SK-N-SH (cell line): ENCODE data around the gene PTPRF. TPM values are rescaled to one million over a fixed set of nuclear protein-coding genes. Genes with fewer than 3 reads are reported as not detected.

Experiments used
- CTCF ChIA-PET: fragments of 300-600, 350-600 bp; formaldehyde crosslinking; extraction: SDS; loops from one replicate; lab custom pipeline; 2021; lab: Yijun Ruan, JAX
- POLR2A ChIA-PET: fragments of 350-600 bp; sonication (Branson Sonifier 250); formaldehyde crosslinking; extraction: SDS; loops from one replicate; lab custom pipeline; 2020; ENCODE audit warnings: antibody characterized with exemption, inconsistent platforms; lab: Yijun Ruan, JAX
- DNase-seq: peaks from one replicate; pipeline ENCODE4 v3.0.0; 2012
- H2AFZ ChIP-seq: fragments of 200-600 bp; sonication (generic); 2 replicates; pipeline ENCODE4 v1.8.1; 2016; ENCODE audit warnings: antibody characterized with exemption, mild to moderate bottlenecking, low read depth
- H3F3A ChIP-seq: fragments of 200-600 bp; sonication (generic); replicated peaks from 2 replicates; pipeline ENCODE3; 2016; ENCODE audit warnings: antibody characterized with exemption, mild to moderate bottlenecking; ENCODE audit not compliant: insufficient read depth
- H3K27ac ChIP-seq, 2 experiments: fragments of 200-500 bp in 1 of 2; fragments of 200-600 bp in 1 of 2; sonication (Bioruptor generic) in 1 of 2; sonication (generic), shearing (Covaris generic) in 1 of 2; 2 replicates each; pipeline versions ENCODE4 v1.5.1 to v1.6.1; 2014 to 2016; ENCODE audit warnings: low read depth in 2 of 2, inconsistent platforms in 1 of 2, low read length in 1 of 2, mild to moderate bottlenecking in 1 of 2, mixed read lengths in 1 of 2
- H3K27me3 ChIP-seq: fragments of 200-600 bp; sonication (generic), shearing (Covaris generic); 2 replicates; pipeline ENCODE4 v1.6.1; 2016; ENCODE audit warnings: mixed run types; ENCODE audit not compliant: insufficient read depth
- H3K36me3 ChIP-seq, 2 experiments: fragments of 200-500 bp in 1 of 2; fragments of 200-600 bp in 1 of 2; sonication (Bioruptor generic) in 1 of 2; sonication (generic) in 1 of 2; replicated peaks in 1 of 2; 2 replicates each; pipeline versions ENCODE3 to v1.5.1; 2014 to 2016; ENCODE audit warnings: low read length in 1 of 2, mild to moderate bottlenecking in 1 of 2; ENCODE audit not compliant: insufficient read depth in 2 of 2, control insufficient read depth in 1 of 2
- H3K4me1 ChIP-seq, 2 experiments: fragments of 200-500 bp in 1 of 2; fragments of 200-600 bp in 1 of 2; sonication (Bioruptor generic) in 1 of 2; sonication (generic), shearing (Covaris generic) in 1 of 2; 2 replicates each; pipeline versions ENCODE4 v1.5.1 to v1.6.1; 2014 to 2016; ENCODE audit warnings: low read depth in 1 of 2, low read length in 1 of 2, mixed run types in 1 of 2; ENCODE audit not compliant: insufficient read depth in 2 of 2, control insufficient read depth in 1 of 2
- H3K4me2 ChIP-seq: fragments of 200-600 bp; sonication (generic), shearing (Covaris generic); 2 replicates; pipeline ENCODE4 v1.6.1; 2017; ENCODE audit warnings: mixed run types
- H3K4me3 ChIP-seq, 2 experiments: fragments of 200-500 bp in 1 of 2; fragments of 200-600 bp in 1 of 2; sonication (Bioruptor generic) in 1 of 2; sonication (generic), shearing (Covaris generic) in 1 of 2; 2 replicates each; pipeline versions ENCODE4 v1.5.1 to v1.8.1; 2014 to 2016; ENCODE audit warnings: low read depth in 2 of 2, inconsistent platforms in 1 of 2, low read length in 1 of 2, mild to moderate bottlenecking in 1 of 2, mixed read lengths in 1 of 2, moderate library complexity in 1 of 2
- H3K79me2 ChIP-seq: fragments of 200-600 bp; sonication (generic); 2 replicates; pipeline ENCODE4 v1.8.1; 2017; ENCODE audit warnings: mild to moderate bottlenecking; ENCODE audit not compliant: insufficient read depth
- H3K9ac ChIP-seq: fragments of 200-600 bp; sonication (generic); 2 replicates; pipeline ENCODE4 v1.6.1; 2017; ENCODE audit warnings: mixed run types
- H3K9me2 ChIP-seq: fragments of 200-600 bp; sonication (generic); 2 replicates; pipeline ENCODE4 v1.6.1; 2017; ENCODE audit warnings: mixed run types
- H3K9me3 ChIP-seq: fragments of 200-600 bp; sonication (generic); 2 replicates; pipeline ENCODE4 v1.6.1; 2017; ENCODE audit warnings: mixed run types, mild to moderate bottlenecking, moderate library complexity
- H4K20me1 ChIP-seq: fragments of 200-600 bp; sonication (generic); 2 replicates; pipeline ENCODE4 v1.6.1; 2017; ENCODE audit warnings: mild to moderate bottlenecking, mixed run types; ENCODE audit not compliant: insufficient read depth
- CTCF ChIP-seq: fragments of 200-600 bp; sonication (generic); IDR thresholded peaks from 2 replicates; pipeline ENCODE4 v1.6.1; 2017; ENCODE audit warnings: antibody characterized with exemption, mild to moderate bottlenecking, moderate library complexity
- ELF1 ChIP-seq: IDR thresholded peaks from 2 replicates; pipeline ENCODE4 v1.4.0; 2012
- EP300 ChIP-seq, 2 experiments: IDR thresholded peaks; 2 replicates each; pipeline versions ENCODE4 v1.4.0 to v1.6.1; 2012; ENCODE audit warnings: borderline replicate concordance in 1 of 2, low read depth in 1 of 2, low read length in 1 of 2
- EZH2phosphoT487 ChIP-seq: fragments of 200-600 bp; sonication (generic); IDR thresholded peaks from 2 replicates; pipeline ENCODE4 v1.6.1; 2017; ENCODE audit warnings: low read depth, mixed run types, mild to moderate bottlenecking, antibody characterized with exemption, moderate library complexity, borderline replicate concordance
- FOXJ3 ChIP-seq: sonication (generic); formaldehyde crosslinking; IDR thresholded peaks from 2 replicates; pipeline ENCODE4 v1.5.1; 2020; ENCODE audit warnings: mild to moderate bottlenecking, missing genetic modification reagents
- GATA2 ChIP-seq: sonication (generic); formaldehyde crosslinking; IDR thresholded peaks from 2 replicates; pipeline ENCODE4 v1.5.0; 2020; ENCODE audit warnings: mild to moderate bottlenecking, missing genetic modification reagents
- IRF3 ChIP-seq: fragments of 150-350 bp; IDR thresholded peaks from 2 replicates; pipeline ENCODE4 v1.6.1; 2016; ENCODE audit warnings: mild to moderate bottlenecking, low read depth, low read length
- JUND ChIP-seq: IDR thresholded peaks from 2 replicates; pipeline ENCODE4 v1.4.0; 2012
- MXI1 ChIP-seq: IDR thresholded peaks from 2 replicates; pipeline ENCODE4 v1.6.1; 2012; ENCODE audit warnings: mild to moderate bottlenecking, low read depth, low read length, improper control_type of control experiment
- NFIC ChIP-seq: IDR thresholded peaks from 2 replicates; pipeline ENCODE4 v1.4.0; 2012; ENCODE audit warnings: borderline replicate concordance
- NRF1 ChIP-seq: IDR thresholded peaks from 2 replicates; pipeline ENCODE4 v1.6.1; 2012; ENCODE audit warnings: low read depth, mild to moderate bottlenecking, low read length
- POLR2AphosphoS5 ChIP-seq: IDR thresholded peaks from 2 replicates; pipeline ENCODE4 v1.6.1; 2012; ENCODE audit warnings: low read depth, low read length
- RAD21 ChIP-seq: IDR thresholded peaks from 2 replicates; pipeline ENCODE4 v1.6.1; 2012; ENCODE audit warnings: mild to moderate bottlenecking, low read length
- RFX5 ChIP-seq: IDR thresholded peaks from 2 replicates; pipeline ENCODE4 v1.6.1; 2012; ENCODE audit warnings: mild to moderate bottlenecking, improper control_type of control experiment, low read length
- RXRA ChIP-seq: IDR thresholded peaks from 2 replicates; pipeline ENCODE4 v1.4.0; 2012; ENCODE audit warnings: low read depth, mild to moderate bottlenecking, borderline replicate concordance
- SIN3A ChIP-seq: IDR thresholded peaks from 2 replicates; pipeline ENCODE4 v1.6.1; 2012; ENCODE audit warnings: low read depth, mild to moderate bottlenecking, low read length, moderate library complexity, borderline replicate concordance
- TEAD4 ChIP-seq: IDR thresholded peaks from 2 replicates; pipeline ENCODE4 v1.4.0; 2012; ENCODE audit warnings: mild to moderate bottlenecking, borderline replicate concordance; ENCODE audit not compliant: insufficient read depth
- USF2 ChIP-seq: fragments of 150-350 bp; IDR thresholded peaks from 2 replicates; pipeline ENCODE4 v1.6.1; 2017; ENCODE audit warnings: antibody characterized with exemption, low read length, low read depth, borderline replicate concordance
- YY1 ChIP-seq: IDR thresholded peaks from 2 replicates; pipeline ENCODE4 v1.4.0; 2012; ENCODE audit warnings: low read depth, mild to moderate bottlenecking
- WGBS: methylation state at CpG from one replicate; pipeline ENCODE4 v1.1.6; 2017; ENCODE audit warnings: low lambda C conversion rate; 5-methylcytosine and 5-hydroxymethylcytosine counted together
- polyA plus RNA-seq, 3 experiments: library from polyadenylated mRNA; depleted of rRNA; stranded (reverse); fragments of >200 nt; gene quantifications; 2 replicates each; pipeline ENCODE4 v1.2.3, GENCODE V29; 2012
- TF ChIP-seq, protein P1 (sequence below): IDR thresholded peaks from 2 replicates; pipeline ENCODE4; 2012
- TF ChIP-seq, protein P2 (sequence below): IDR thresholded peaks from 2 replicates; pipeline ENCODE4 v1.4.0; 2012; ENCODE audit warnings: low read depth

Gene PTPRF
- polyA plus RNA-seq, 1 of the 3 experiments (the other 2 are of a cell fraction), result 72.7 TPM

DNA sequence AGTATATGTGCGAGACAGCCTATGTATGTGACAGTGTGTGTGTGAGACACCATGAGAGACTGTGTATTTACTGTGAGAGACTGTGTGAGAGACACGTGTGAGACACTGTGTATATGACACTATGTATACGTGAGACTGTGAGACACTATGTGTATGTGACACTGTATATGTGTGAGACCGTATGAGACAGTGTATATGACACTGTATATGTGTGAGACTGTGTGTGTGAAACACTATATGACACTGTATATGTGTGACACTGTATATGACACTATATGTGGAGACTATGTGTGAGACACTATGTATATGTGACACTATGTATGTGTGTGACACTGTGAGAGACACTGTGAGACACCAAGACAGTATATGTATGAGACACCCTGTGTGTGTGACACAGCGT, 66.3 kb downstream of the PTPRF start:
- H2AFZ ChIP-seq, result no peak overlapping the region
- H3K9ac ChIP-seq, result no peak overlapping the region
- no peaks in the 10 kb centered on the region for H3F3A ChIP-seq
- H3K79me2 ChIP-seq, result no peaks in the 10 kb centered on the region
- no peak overlapping the region for H3K4me2 ChIP-seq
- whole genome bisulfite sequencing, result 94% methylated on average over 5 of the region's 5 CpGs
- H3K9me2 ChIP-seq, result no peaks in the 10 kb centered on the region
- no peak for DNase-seq
- no peaks in the 10 kb centered on the region for H4K20me1 ChIP-seq
- no peaks in the 10 kb centered on the region for H3K9me3 ChIP-seq
- ChIA-PET POLR2A (no interaction called here), CTCF (no interaction called here)
- H3K4me3 ChIP-seq, result no peak overlapping the region
- H3K27me3 ChIP-seq, result no peaks in the 10 kb centered on the region
- no peaks in the 10 kb centered on the region for H3K4me1 ChIP-seq
- no peak overlapping the region for H3K27ac ChIP-seq
- peaks cover 0 to 13% of the 10 kb centered on the region in 2 experiments for H3K36me3 ChIP-seq
- TF ChIP-seq RXRA (no peak), RFX5 (no peak), YY1 (no peak), USF2 (no peak), SIN3A (no peak), NFIC (no peak), JUND (no peak), CTCF (no peak)

GRCh38 chr1:43597721-43598120, 67.0 kb downstream of the PTPRF start:
- Histone ChIP-seq H3K27me3 (no peaks in the 10 kb centered on the region), H3K4me3 (no peak overlapping the region), H3K36me3 (peaks cover 0 to 11% of the 10 kb centered on the region in 2 experiments), H3K9me2 (no peaks in the 10 kb centered on the region), H3K4me2 (no peak overlapping the region), H4K20me1 (no peaks in the 10 kb centered on the region), H3K4me1 (no peaks in the 10 kb centered on the region), H3F3A (no peaks in the 10 kb centered on the region), H3K9ac (no peak overlapping the region), H3K9me3 (no peaks in the 10 kb centered on the region), H3K79me2 (no peaks in the 10 kb centered on the region), H3K27ac (no peak overlapping the region), H2AFZ (no peak overlapping the region)
- POLR2A ChIA-PET, result no interaction called here
- DNase-seq, result no peak
- CTCF ChIA-PET, result no interaction called here
- WGBS, result 98% methylated on average over 30 of the region's 31 CpGs
- TF ChIP-seq, protein P1, sequence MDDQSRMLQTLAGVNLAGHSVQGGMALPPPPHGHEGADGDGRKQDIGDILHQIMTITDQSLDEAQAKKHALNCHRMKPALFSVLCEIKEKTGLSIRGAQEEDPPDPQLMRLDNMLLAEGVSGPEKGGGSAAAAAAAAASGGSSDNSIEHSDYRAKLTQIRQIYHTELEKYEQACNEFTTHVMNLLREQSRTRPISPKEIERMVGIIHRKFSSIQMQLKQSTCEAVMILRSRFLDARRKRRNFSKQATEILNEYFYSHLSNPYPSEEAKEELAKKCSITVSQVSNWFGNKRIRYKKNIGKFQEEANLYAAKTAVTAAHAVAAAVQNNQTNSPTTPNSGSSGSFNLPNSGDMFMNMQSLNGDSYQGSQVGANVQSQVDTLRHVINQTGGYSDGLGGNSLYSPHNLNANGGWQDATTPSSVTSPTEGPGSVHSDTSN, result no peak
- no peak for TF ChIP-seq NRF1
- no peak for TF ChIP-seq EP300 (IDR thresholded peaks at IDR 0.05; ENCODE audit: borderline replicate concordance in 1 of 2, low read depth in 1 of 2, low read length in 1 of 2)
- TF ChIP-seq EZH2phosphoT487, result no peak
- TF ChIP-seq GATA2 (CRISPR knock-in tag), result no peak
- TF ChIP-seq RAD21, result no peak
- no peak for TF ChIP-seq MXI1
- no peak for TF ChIP-seq CTCF
- TF ChIP-seq, protein P2, sequence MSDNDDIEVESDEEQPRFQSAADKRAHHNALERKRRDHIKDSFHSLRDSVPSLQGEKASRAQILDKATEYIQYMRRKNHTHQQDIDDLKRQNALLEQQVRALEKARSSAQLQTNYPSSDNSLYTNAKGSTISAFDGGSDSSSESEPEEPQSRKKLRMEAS, result no peak
- TF ChIP-seq NFIC, result no peak
- TF ChIP-seq IRF3, result no peak
- TF ChIP-seq ELF1, result no peak
- no peak for TF ChIP-seq POLR2AphosphoS5
- no peak for TF ChIP-seq FOXJ3 (CRISPR knock-in tag)
- no peak for TF ChIP-seq TEAD4
- TF ChIP-seq SIN3A, result no peak
- TF ChIP-seq YY1, result no peak
